ENCODE measurements around the gene TRIM66. TPM values are rescaled to one million over a fixed set of nuclear protein-coding genes. Genes with fewer than 3 reads are reported as not detected.
A peak's percentile ranks its signal among the peaks of the same experiment; 100 is the strongest.
"Not testable (repeated sequence)": the region's sequence is repeated elsewhere in the genome, so short reads cannot be mapped to it uniquely, and the experiment has no call there.

Gene TRIM66
- polyA plus RNA-seq, 1 donor from 2014 or later: 0.75 TPM

DNA sequence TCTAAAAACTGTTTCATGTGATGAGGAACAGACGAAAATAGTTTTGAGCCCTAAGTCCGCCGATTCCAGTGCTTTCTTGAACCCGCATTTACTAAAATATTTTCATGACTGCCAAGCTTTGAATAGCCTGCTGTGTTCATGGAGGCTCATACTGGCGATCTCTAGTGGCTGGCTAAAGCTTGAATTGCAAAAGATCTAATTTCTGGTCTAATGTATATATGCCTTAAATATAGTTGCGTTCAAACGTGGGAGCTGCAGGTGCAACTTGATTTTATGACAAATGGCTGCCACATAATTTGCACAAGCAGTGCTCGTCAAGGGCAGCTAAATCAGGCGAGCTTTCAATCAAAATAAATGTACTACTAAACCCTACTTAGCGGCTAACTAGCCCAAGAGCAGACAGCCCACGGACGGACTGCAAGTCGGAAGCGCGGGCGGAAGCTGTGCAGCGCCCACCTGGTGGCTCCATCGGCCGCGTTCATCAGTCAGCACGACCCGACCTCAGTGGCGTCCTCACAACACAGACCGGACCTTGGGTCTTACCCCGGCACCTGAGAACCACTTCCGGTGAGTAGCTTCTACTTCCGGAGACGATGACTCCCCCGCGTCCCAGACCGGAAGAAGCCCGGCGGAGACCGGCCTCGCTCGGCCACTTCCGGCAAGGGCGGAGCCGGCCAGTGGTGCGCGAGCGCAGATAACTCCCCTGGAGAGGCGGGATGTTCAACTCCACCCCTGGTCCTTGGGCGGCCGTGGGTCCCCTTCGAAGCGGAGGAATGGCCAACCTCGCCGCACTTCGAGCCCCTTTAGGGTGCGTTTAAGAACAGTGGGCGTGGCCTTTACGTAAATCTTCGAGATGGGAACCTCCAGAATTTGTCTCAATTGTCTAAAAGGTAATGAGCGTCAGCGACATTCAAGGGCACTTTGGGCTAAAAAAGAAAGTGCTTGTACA lies 6.2 kb upstream of the TRIM66 start:
- H3K27ac Mint-ChIP-seq: peak overlapping the region; percentile 87 to 97 (median 92)
- peaks cover 10% of the 10 kb centered on the region for H3K36me3 Mint-ChIP-seq
- H3K9me3 Mint-ChIP-seq: peaks cover 0 to 3% (median 0%) of the 10 kb centered on the region in 3 donors
- H3K4me3 Mint-ChIP-seq: peak overlapping the region; percentile 91 to 98 (median 96)
- H3K27me3 Mint-ChIP-seq: no peaks in the 10 kb centered on the region
- peaks cover 25 to 41% (median 40%) of the 10 kb centered on the region in 3 donors for H3K4me1 Mint-ChIP-seq

DNA sequence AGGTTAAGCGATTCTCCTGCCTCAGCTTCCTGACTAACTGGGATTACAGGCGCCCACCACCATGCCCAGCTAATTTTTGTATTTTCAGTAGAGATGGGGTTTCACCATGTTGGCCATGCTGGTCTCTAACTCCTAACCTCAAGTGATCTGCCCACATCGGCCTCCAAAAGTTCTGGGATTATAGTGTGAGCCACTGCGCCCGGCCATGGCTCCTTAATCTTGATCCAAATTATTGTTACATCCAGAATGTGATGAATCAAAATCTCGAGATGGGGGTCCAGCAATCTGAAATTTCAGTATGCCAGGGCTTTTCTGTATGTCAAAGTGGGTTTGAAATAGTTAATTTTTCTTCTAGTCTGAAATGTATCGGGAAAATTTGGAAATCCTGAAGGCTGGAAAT lies 3.9 kb upstream of the TRIM66 start:
- peak overlapping the region; percentile 39 to 87 (median 73) for H3K27ac Mint-ChIP-seq

DNA sequence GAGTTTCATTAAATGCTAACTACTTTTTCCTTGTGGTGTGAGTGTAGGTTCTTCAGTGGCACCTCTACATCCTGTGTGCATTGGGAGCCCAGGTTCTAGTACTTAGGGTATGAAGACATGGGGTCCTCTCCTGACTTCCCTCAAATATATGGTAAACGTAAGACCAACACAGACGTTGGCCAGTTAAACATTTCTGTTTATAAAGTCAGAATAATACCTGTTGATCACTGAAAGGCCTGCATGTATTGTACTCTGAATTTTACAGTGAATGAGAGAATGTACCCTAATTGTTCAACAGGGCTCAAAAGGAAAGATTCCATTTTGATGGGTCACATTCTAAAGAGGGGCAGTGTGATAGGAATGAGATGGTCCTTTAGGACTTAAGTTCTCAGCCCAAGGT lies 3.4 kb upstream of the TRIM66 start:
- Mint-ChIP-seq H3K27ac (peak overlapping the region in 1 of 3 donors; percentile 46), H3K4me1 (peaks cover 34 to 52% (median 50%) of the 10 kb centered on the region in 3 donors), H3K27me3 (no peaks in the 10 kb centered on the region), H3K4me3 (peak overlapping the region in 3 of 4 donors; percentile 25 to 91 (median 28)), H3K36me3 (peaks cover 10% of the 10 kb centered on the region), H3K9me3 (peaks cover 0 to 3% (median 1%) of the 10 kb centered on the region in 3 donors)

More for the DNA sequence above, 3.9 kb upstream of the TRIM66 start:
- no peaks in the 10 kb centered on the region for H3K27me3 Mint-ChIP-seq
- H3K36me3 Mint-ChIP-seq: peaks cover 10% of the 10 kb centered on the region
- peak overlapping the region in 2 of 4 donors; percentile 43 to 91 for H3K4me3 Mint-ChIP-seq
- peaks cover 0 to 3% (median 0%) of the 10 kb centered on the region in 3 donors for H3K9me3 Mint-ChIP-seq
- H3K4me1 Mint-ChIP-seq: peaks cover 34 to 51% (median 49%) of the 10 kb centered on the region in 3 donors

DNA sequence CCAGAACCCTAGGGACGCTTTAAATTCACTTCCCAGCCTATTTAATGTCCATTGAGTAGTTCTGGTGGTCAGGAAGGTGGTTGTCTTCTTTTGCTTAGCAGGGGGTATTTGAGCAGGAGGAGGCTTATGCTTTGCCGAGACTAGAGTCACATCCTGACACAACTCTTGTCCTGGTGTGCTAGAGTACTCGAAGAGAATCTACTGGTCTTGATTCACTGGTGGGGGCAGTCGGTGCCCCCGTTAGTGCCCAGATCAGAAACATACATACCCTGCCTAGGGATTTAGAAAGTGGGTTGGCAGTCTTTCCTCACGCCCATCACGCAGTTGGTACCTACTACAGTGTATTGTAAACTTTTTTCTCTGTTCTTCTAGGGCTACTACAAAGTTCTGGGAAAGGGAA lies 2.8 kb upstream of the TRIM66 start:
- peaks cover 10% of the 10 kb centered on the region for H3K36me3 Mint-ChIP-seq
- no peaks in the 10 kb centered on the region for H3K27me3 Mint-ChIP-seq
- H3K4me1 Mint-ChIP-seq: peaks cover 34 to 56% (median 54%) of the 10 kb centered on the region in 3 donors
- H3K9me3 Mint-ChIP-seq: peaks cover 0 to 3% (median 3%) of the 10 kb centered on the region in 3 donors
- peak overlapping the region; percentile 46 to 98 (median 76) for H3K27ac Mint-ChIP-seq
- H3K4me3 Mint-ChIP-seq: peak overlapping the region in 3 of 4 donors; percentile 25 to 91 (median 75)

DNA sequence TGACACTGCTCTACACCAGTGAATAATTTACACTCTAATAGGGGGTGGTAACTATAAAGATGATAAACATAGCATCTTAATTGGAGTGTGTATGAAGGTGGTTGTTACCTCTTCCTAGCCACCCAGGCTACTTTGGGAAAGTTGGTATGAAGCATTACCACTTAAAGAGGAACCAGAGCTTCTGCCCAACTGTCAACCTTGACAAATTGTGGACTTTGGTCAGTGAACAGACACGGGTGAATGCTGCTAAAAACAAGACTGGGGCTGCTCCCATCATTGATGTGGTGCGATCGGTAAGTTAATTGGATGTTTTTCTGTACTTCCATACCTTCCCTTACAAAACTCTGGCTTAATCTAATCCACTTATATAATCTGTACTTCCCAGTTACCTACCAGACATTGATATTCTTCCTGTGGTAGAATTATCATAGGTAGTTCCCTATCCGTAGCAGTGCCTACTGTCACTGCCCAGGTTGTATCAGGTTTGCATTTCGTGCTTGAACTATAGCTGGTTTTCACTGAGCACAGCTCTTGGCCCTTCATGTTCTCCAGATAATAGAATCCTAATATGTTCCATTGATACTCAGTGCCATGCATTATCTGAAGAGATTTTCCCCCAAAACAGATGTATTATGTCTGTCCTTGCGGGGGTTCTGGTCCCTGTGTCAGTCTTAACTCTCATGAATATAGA lies 2.3 kb upstream of the TRIM66 start:
- peaks cover 34 to 53% (median 53%) of the 10 kb centered on the region in 3 donors for H3K4me1 Mint-ChIP-seq
- H3K4me3 Mint-ChIP-seq: peak overlapping the region; percentile 90 to 98 (median 94)
- peaks cover 0 to 3% (median 3%) of the 10 kb centered on the region in 3 donors for H3K9me3 Mint-ChIP-seq
- peak overlapping the region; percentile 93 to 98 (median 96) for H3K27ac Mint-ChIP-seq
- no peaks in the 10 kb centered on the region for H3K27me3 Mint-ChIP-seq
- peaks cover 9% of the 10 kb centered on the region for H3K36me3 Mint-ChIP-seq

DNA sequence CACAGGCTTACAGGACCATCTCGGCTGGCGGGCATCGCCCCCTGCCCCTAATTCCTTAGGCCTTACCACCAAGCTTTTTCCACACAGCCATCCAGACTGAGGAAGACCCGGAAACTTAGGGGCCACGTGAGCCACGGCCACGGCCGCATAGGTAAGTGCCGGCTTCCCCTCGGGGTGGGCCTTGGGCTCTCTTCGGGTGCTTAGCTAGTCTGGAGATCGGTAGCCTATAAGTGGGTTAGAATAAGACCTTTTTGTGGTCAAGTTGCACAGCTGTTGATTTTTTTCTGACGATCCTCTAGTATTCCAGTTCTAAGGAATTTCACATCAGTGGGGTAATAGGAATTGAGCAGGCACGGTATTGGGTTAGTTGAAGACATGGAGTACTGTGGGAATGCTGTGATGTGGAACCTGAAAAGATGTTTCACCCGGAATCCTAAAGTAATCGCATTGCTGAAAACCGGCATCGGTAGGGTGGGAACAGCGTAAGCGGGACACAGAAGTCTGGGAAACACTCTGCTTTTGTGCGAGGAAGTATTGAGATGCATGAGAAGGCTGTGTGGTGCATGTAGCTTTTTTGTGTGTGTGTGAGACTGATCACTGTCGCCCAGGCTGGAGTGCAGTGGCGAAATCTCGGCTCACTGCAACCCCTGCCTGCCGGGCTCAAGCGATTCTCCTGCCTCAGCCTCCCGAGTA lies 796 bp upstream of the TRIM66 start:
- Mint-ChIP-seq H3K9me3 (peaks cover 0 to 3% (median 3%) of the 10 kb centered on the region in 3 donors), H3K36me3 (peaks cover 7% of the 10 kb centered on the region), H3K4me1 (peaks cover 19 to 41% (median 40%) of the 10 kb centered on the region in 3 donors), H3K4me3 (peak overlapping the region; percentile 90 to 98 (median 94)), H3K27me3 (no peaks in the 10 kb centered on the region), H3K27ac (peak overlapping the region; percentile 96 to 99 (median 98))

DNA sequence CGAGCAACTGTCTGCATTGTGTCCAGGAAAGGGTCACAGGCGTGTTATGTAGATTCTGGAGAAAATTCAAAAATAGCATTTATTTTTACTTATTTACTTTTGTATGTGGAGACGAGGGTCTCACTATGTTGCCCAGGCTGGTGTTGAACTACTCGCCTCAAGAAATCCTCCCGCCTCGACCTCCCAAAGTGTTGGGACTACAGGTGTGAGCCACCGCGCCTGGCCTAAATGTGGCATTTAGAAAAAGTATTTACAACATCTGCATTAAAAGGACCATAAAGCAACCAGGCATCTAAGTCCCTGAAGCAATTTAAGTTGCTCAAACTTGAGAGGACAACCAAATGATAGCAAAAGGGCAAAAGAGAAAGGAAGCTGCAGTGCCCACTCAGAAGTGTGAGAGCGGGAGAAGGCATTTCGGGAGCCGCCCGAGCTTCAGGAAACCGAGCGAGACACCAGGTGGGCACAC lies 595 bp downstream of the TRIM66 start:
- Mint-ChIP-seq H3K36me3 (peaks cover 7% of the 10 kb centered on the region), H3K9me3 (peaks cover 0 to 3% (median 0%) of the 10 kb centered on the region in 3 donors), H3K4me1 (peaks cover 17 to 33% (median 30%) of the 10 kb centered on the region in 3 donors), H3K27ac (peak overlapping the region; percentile 96 to 99 (median 98)), H3K4me3 (peak overlapping the region; percentile 90 to 98 (median 94)), H3K27me3 (no peaks in the 10 kb centered on the region)

DNA sequence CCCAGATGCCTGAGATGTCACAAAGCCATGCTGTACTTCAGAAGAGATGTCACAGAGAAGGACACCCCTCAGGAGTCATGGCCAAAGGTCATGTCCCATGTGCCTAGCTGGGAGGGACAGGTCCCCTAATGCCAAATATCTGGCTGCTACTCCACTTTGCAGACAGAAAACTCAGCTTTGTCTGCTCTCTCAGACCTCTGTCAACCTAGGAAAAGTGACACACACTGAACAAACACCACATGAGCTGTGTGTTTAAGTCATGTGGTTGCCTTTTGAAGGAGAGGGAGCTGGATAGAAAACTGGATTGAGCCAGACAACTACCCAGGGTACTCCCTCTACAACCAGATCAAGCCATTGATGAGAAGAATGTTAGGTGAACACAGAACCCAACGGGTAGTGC lies 3.5 kb downstream of the TRIM66 start:
- Mint-ChIP-seq H3K4me1 (peaks cover 9 to 19% (median 17%) of the 10 kb centered on the region in 3 donors), H3K9me3 (peaks cover 0 to 3% (median 0%) of the 10 kb centered on the region in 3 donors), H3K36me3 (peaks cover 2% of the 10 kb centered on the region), H3K27me3 (no peaks in the 10 kb centered on the region), H3K4me3 (no peak overlapping the region), H3K27ac (peak overlapping the region in 1 of 3 donors; percentile 75)

DNA sequence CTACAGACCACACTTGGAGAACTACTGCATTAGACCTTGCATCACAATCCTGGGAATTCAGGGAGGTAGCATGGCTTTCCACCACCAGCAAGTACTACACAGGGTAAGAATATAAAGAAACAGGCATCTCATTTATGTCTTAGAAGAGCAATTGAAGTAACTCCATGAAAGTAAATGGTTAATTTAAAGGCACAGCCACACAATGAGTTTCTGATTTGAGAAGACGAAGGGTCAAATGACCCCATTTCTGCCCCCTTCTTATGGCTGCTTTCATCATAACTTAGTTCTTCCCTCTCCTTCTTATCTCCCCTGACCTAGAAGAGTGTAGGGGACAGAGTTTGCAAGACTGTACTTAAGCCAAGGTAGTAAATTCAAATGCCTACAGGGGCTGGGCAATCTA lies 6.0 kb downstream of the TRIM66 start:
- Mint-ChIP-seq H3K36me3 (peaks cover 2% of the 10 kb centered on the region), H3K27ac (no peak overlapping the region), H3K4me3 (no peak overlapping the region), H3K9me3 (peaks cover 0 to 3% (median 0%) of the 10 kb centered on the region in 3 donors), H3K4me1 (peaks cover 0 to 9% (median 6%) of the 10 kb centered on the region in 3 donors), H3K27me3 (no peaks in the 10 kb centered on the region)

DNA sequence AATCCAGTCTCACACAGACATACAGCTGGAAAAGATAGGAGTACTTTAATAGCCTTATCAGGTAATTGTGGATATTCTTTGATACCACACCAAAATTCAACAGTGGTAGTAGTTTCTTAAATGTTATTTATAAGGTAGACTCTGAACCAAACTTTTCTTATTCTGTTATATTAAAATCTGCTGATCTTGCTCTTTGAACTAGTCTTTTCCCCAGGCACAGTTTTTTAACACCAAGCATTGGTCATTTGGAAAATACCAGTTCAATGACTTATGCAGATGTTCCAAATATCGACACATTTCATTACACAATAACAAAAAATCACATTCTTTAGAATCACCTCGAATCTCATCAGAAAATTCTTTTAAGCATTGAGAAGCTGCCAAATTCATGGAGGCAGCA lies 7.6 kb downstream of the TRIM66 start:
- Mint-ChIP-seq H3K9me3 (no peaks in the 10 kb centered on the region), H3K27me3 (no peaks in the 10 kb centered on the region), H3K4me1 (no peaks in the 10 kb centered on the region), H3K4me3 (no peak overlapping the region), H3K36me3 (peaks cover 2% of the 10 kb centered on the region), H3K27ac (no peak overlapping the region)

DNA sequence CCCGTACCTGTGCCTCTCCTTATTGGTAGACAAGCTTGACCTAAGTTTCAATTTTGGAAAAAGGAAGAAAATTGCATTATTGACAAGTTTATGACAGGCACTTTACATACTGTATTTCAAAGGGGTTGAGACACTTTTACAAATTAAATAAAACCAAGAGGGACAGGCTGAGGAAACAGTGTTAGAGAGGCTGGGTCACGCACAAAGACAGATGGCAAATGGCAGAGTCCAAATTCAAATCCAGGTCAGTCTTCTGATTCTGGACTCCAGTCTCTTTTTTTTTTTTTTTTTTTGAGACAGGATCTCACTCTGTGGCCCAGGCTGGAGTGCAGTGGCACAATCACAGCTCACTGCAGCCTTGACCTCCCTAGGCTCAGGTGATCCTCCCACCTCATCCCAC lies 10.1 kb downstream of the TRIM66 start:
- Mint-ChIP-seq H3K36me3 (peaks cover 4% of the 10 kb centered on the region), H3K27me3 (no peaks in the 10 kb centered on the region), H3K27ac (no peak overlapping the region), H3K9me3 (no peaks in the 10 kb centered on the region), H3K4me1 (no peaks in the 10 kb centered on the region), H3K4me3 (no peak overlapping the region)

DNA sequence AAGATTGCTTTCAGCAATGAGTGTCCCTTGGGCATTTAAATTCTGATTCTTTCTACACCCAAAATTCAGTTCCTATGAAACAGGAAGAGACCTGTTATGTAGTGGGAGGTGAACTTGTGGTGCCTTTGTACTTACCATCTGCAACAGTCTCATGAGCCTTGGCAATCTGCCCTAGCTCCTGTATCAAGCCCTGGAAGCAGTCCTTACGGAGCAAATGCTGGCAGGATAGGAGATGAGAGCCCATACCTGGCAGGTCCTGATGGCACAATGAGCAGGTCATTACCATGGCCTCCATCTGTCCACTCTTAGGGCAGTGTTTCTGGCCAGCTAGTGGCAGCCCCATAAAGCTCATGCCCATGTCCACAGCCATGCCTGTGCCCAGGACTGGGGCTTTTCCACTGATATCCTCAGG lies 10.8 kb downstream of the TRIM66 start:
- H3K27me3 Mint-ChIP-seq: no peaks in the 10 kb centered on the region
- H3K9me3 Mint-ChIP-seq: no peaks in the 10 kb centered on the region
- no peak overlapping the region for H3K4me3 Mint-ChIP-seq
- H3K27ac Mint-ChIP-seq: no peak overlapping the region
- H3K36me3 Mint-ChIP-seq: peaks cover 4% of the 10 kb centered on the region
- H3K4me1 Mint-ChIP-seq: no peaks in the 10 kb centered on the region

DNA sequence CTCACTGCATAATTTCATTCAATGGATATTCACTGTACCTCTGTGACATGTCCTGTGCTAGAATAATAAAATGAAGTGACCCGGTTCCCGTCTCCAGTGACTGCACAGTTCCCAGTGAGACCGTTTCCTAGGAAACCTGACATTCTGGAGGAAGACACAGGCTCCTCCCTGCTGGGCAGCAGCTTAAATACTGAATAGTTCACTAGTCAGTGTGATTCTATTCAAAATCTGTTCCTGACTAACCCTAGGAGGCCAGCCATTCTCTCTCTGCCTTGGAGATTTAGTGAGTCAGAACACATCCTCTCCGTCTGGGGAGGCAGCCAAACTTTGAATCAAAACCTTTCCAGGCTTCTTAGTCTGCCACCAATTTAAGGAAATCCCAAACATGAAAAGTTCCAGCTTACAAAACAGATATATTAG lies 11.3 kb downstream of the TRIM66 start:
- no peaks in the 10 kb centered on the region for H3K9me3 Mint-ChIP-seq
- no peaks in the 10 kb centered on the region for H3K4me1 Mint-ChIP-seq
- H3K4me3 Mint-ChIP-seq: no peak overlapping the region
- H3K27ac Mint-ChIP-seq: no peak overlapping the region
- peaks cover 2% of the 10 kb centered on the region for H3K36me3 Mint-ChIP-seq
- no peaks in the 10 kb centered on the region for H3K27me3 Mint-ChIP-seq

DNA sequence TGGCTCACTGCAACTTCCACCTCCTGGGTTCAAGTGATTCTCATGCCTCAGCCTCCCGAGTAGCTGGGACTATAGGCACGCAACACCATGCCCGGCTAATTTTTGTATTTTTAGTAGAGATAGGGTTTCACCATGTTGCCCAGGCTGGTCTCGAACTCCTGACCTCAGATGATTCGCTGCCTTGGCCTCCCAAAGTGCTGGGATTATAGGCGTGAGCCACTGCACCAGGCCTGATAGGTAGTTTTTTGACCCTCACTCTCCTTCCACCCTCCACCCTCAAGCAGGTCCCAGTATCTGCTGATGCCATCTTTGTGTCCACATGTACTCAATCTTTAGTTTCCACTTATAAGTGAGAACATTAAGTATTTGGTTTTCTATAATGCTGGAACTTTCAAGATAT lies 12.4 kb downstream of the TRIM66 start:
- not testable (repeated sequence) for H3K36me3 Mint-ChIP-seq, H3K4me1 Mint-ChIP-seq, H3K27ac Mint-ChIP-seq, H3K9me3 Mint-ChIP-seq, H3K27me3 Mint-ChIP-seq, H3K4me3 Mint-ChIP-seq
